NCI-H748 treated with DMSO at 0.1 percent for 48 hours (cell line): ENCODE measurements around the gene AMOTL1.
"Not testable (repeated sequence)": the region's sequence is repeated elsewhere in the genome, so short reads cannot be mapped to it uniquely, and the experiment has no call there.

ENCODE experiments used
- DNase-seq: peaks from one replicate; lab custom pipeline; 2025; lab: John Stamatoyannopoulos, UW

AMOTL1 gene

GRCh38 chr11:94791942-94792341 is 23.8 kb downstream of the AMOTL1 start:
- DNase-seq, result not testable (repeated sequence)

- DNase-seq, result no peak
These were observed 24.3 kb downstream of the AMOTL1 start for GRCh38 chr11:94792451-94792850.

DNA sequence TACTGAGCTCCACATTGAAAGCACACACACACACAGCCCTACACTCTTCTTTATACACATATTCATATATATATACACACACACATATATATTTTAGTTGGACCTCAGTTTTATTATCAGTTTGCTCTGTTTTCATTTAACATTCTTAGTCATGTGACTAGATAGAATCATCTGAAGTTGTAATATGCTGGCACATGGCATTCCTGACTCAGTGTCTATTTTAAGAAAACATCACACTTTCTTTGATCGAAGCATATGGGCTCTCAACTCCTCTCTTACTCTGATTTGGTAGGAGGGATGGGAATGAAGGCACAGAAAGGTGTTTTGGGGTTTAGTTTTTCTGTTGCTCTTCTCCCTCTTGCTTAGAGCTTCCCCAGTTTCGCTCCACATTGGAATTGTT is 24.8 kb downstream of the AMOTL1 start:
- no peak for DNase-seq

DNA sequence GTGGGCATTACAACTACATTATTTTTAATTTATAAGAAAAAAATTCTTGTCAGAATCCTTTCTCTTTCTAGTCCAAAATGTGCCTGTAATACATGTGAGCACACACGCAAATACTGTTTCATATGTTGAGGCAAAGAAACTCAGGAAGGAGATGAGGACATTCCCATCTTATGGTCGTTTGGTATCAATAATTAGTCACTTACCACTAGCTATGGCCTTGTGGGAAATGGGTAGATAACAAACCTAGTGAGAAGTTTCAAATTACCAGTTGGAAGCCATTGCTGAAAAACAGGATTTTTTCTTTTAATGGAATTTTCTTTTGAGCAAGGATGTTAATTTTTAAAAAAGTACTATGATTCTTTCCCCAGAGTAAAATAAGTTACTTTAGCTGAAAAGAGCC is 25.7 kb downstream of the AMOTL1 start:
- no peak for DNase-seq

DNA sequence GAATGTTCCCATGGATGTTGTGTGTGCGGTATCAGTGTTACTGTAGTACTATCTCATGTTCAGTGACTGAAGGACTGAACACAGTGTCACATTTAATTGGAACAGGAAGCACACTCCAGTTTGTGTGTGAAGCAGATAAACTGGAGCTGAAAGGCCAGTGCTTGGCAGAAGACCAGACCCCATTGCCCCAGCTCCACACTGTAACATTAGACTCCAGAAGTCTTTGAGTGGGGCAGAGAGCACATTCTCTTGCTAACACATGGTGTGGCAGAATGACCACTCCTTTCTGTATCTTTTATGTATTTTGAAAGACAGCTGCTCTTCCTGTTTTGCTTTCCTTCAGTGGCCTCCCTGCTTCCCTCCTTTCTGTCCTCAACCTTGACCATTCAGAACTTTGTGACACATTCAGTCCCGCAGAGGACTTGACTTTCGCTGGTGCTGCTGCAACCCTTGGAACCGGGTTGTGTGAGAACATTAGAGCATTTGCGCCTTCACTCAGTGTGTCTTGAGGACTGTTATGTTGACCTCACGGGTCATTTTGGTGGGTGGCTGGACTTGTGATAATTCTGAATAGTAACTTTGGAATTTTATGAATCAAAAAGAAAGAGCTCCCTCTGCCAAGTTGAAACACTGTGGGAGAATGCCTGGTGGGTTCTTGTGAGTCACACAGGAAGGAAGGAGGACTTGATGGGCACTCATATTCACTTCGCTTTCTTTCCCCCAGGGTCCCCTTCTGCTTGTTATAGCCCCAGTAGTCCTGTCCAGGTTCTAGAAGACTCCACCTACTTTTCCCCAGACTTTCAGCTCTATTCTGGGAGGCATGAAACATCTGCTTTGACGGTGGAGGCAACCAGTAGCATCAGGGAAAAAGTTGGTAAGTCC is 26.4 kb downstream of the AMOTL1 start:
- DNase-seq, result no peak

- DNase-seq, result no peak
These were observed 27.5 kb downstream of the AMOTL1 start for GRCh38 chr11:94795476-94796189.

GRCh38 chr11:94796190-94796580 is 28.0 kb downstream of the AMOTL1 start:
- no peak for DNase-seq

DNA sequence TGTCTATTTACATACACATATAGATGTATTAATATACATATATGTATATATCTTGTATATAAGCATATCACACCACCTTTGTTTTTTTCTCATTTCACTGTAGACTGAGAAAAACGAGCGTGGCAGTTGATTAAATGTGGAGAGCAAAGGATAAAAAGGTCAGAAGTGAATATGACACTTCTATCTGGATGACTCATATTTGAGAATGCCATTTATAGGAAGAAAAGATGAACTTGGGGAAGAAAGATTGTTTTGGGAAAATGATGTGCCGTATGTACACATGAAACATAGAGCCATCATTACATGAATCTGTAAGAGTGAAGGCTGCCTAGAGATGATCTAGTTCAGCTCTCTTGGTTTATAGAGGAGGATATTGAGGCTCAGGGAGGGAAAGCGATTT is 28.7 kb downstream of the AMOTL1 start:
- no peak for DNase-seq

GRCh38 chr11:94799726-94800125 is 31.6 kb downstream of the AMOTL1 start:
- DNase-seq, result no peak

DNA sequence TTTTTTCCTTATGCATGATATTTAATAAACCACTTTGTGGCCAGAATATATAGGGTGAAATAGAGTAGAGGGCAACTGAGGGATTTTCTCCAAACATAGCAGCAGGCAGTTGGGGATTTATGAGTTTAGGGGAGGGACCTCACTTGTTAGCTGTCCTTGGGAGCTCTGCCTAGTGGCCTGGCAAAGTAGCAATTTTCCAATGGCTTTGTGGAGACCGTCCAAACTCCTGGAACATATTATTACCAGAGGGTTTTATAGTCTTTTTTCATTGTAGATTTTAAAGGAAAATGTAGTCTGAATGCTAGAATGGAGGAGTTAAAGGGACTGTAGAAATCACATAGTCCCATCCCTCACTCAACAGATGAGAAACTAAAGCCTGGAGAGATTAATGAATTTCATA is 32.3 kb downstream of the AMOTL1 start:
- DNase-seq, result no peak

DNA sequence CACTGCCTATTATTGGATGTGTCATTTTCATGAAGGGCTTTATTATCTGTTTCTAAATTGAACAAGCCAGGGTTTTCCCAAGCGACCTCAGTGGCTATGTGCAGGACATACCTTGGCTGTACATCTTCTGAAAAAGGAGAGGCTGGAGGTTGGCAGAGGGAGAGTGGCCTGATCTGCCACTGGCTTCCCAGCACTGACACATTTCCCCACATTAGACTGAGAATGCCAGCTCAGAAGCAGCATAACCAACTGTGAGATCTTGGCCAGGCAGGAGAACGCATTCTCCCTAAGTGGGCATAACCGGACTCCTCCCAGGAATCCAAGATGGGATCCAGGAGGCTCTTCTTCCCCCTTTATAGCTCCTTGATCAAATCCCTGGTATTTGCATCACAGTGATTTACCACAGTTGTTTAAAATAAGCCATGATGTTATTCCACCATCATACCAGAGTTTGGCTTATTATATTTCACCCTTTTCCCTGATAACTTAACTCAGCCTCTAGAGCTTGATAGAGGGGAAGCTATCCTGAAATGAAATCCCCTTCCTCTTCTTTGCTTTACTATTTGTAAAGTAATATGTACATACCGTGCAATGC is 33.8 kb downstream of the AMOTL1 start:
- DNase-seq, result no peak

DNA sequence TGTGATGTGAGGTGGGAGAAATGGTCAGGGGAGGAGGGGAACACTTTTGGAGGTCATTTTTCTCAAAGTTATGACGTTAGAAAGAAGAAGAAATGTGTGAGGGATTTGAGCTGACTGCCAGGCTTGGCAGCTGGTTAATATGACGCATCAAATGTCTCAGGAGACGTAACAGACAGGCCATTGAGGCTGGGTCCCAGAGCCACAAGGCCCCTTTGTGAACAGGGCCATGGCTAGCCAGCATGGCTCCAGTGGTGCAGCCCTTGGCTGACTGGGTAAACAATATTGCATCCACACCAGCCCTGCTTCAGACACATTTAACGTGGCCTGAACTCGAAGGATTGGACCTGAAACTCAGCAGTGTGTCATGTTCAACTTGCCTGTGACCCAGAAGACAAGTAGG is 34.3 kb downstream of the AMOTL1 start:
- no peak for DNase-seq

- DNase-seq, result no peak
These were observed 35.3 kb downstream of the AMOTL1 start for GRCh38 chr11:94803491-94803890.

- no peak for DNase-seq
These were observed 36.7 kb downstream of the AMOTL1 start for GRCh38 chr11:94804874-94805273.

DNA sequence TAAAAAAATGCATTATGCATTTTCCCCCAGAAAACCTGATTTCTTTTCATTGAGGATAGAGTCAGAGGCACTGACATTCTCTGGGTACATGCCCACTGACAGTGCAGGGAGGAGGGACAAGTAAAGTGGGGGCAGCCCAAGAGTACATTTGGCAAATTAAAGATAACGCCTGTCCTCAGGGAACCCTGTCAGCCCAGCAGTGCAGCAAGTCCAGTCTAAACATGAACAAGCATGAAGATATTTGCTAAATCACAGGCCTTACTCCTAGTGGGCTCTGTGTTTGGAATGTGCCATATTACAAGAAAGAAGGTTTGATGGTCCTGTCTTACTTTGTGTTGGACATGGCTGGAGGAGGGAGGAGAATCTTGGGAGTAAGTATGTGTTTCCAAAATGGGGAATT is 37.9 kb downstream of the AMOTL1 start:
- no peak for DNase-seq

DNA sequence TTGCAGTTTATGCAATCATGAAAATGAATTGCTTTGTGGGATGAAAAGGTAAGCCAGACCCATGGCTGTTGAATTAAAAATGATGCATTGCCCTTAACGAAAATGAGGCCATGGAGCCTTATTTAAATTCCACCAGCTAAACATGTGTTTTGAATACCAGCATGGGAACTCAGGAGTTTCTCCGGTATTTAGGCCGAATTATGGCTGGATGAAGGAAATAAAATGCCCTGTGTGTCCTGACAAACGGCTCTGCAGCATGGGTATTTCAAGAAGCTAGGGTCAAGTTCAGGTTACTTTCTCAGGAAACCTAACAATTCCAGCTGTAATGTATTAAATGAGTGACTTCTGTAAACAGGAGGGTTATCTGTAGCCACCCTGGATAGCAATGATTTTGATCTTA is 38.3 kb downstream of the AMOTL1 start:
- DNase-seq, result no peak

GRCh38 chr11:94809251-94809650 is 41.1 kb downstream of the AMOTL1 start:
- no peak for DNase-seq

DNA sequence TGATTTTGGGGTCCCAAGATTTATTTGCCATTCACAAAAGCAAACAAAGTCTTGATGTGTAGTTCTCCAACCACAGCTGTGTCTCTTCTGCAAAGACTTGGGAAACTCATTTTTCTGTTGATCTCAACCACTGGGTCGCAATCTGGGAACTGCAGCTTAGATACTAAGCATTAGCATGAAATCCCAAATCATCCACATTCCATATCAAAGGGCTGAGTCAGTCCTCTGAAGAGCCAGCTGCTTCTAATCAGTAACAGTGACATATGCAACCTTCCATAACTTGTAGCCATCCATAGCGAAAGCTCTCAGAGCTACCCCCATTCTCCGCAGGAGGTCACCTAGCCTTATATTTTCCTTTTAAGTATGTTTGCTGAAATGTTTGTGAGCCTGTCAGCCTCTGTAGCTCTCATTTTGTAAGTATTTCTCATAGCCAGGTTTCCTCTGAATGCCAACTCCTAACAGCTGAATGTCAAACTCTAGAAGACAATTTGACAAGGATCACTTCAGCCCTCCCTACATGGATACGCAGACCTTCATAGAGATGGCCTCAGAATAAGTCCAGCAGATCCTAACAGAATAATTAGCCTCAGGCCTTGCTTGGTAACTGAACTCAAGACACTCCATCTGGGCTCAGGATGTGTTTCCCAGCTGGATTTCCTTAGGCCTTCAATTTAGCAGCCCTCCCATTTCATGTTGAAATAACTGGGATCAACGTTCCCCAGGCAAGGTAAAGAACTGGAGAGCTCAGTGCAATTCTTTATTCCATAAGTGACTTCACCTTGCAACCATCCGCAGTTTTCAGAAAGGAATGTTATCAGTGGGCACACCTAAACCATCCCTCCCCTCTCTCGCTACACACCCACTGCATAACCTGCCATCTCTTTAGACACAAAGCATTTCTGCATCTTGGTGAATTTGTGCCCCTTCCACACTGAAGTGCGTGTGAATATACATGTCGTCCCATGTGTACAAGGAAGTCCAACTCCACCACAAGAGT is 44.9 kb downstream of the AMOTL1 start:
- DNase-seq, result not testable (repeated sequence)

GRCh38 chr11:94814272-94814976 is 46.3 kb downstream of the AMOTL1 start:
- no peak for DNase-seq

- no peak for DNase-seq
These were observed 47.7 kb downstream of the AMOTL1 start for GRCh38 chr11:94815705-94816344.

- DNase-seq, result no peak
These were observed 52.3 kb downstream of the AMOTL1 start for GRCh38 chr11:94820480-94820879.
